Ramos (cell line): ENCODE results near the gene DNAJC25.

Experiments
- in situ Hi-C: fragments of 300-500 bp; cut with MboI; formaldehyde crosslinking; loops from one replicate; pipeline ENCODE4 v1.14.3; 2022; ENCODE audit warnings: low sequenced_read_pairs; ENCODE audit not compliant: unreplicated experiment

DNAJC25 gene

DNA sequence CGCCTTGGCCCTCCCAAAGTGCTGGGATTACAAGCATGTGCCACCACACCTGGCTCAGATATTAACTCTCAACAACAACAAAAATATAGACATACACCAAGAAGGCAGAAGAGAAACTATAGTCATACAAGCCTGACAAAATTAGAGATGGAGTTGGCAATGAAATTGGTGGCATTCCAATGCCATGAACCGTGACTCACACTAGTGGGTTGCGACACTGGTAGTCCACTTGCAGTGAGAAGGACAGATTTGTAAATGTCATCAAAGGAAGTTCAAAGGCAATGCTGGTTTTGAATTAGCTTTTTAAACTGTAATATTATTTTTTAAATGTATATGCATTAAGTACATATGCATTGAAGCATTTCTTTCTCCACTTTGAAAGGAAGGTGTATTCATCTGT is 8.5 kb upstream of the DNAJC25 start:
- in situ Hi-C loops: no loop called here

DNA sequence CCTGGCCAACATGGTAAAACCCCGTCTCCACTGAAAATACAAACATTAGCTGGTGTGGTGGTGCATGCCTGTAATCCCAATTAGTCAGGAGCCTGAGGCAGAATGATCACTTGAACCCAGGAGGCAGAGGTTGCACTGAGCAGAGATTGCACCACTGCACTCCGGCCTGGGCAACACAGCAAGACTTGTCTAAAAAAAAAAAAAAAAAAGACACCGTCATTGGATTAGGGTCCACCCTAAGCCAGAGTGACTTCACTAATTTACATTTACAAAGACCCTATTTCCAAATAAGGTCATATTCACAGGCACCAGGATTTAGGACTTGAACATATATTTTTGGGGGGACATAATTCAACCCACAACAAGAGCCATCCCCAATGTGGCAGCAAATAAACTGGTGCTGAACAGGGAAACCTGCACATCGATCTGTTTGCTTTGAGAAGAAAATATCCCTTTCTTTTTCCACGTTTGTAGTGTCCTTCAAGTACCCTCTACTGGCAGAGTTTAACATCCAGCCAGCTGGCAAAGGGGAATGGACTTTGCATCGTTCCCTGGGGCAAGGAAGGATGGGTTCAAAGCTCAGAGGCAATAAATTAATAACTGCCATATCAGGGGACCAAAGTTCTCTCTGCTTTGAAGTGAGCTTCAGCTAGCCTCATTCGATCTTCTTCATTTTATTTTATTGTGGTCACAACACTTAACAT is 3.7 kb upstream of the DNAJC25 start:
- in situ Hi-C loops: no loop called here

DNA sequence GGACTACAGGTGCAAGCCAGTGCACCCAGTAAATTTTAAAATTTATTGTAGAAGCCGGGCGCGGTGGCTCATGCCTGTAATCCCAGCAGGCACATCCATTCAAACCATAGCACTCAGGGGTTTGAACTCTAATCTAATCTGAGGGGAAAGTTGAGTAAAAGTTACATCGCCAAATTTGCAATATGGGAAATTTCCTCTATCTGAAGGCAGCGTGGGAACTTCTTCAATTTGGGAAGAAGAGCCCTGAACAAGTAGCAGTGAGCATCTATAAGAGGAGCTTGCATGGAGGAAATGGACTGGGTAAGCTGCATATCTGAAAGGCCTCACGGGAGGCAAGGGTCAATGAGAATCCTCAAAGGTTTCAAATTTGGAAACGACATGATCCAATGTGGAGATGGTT is 2.7 kb upstream of the DNAJC25 start:
- in situ Hi-C loops: no loop called here

DNA sequence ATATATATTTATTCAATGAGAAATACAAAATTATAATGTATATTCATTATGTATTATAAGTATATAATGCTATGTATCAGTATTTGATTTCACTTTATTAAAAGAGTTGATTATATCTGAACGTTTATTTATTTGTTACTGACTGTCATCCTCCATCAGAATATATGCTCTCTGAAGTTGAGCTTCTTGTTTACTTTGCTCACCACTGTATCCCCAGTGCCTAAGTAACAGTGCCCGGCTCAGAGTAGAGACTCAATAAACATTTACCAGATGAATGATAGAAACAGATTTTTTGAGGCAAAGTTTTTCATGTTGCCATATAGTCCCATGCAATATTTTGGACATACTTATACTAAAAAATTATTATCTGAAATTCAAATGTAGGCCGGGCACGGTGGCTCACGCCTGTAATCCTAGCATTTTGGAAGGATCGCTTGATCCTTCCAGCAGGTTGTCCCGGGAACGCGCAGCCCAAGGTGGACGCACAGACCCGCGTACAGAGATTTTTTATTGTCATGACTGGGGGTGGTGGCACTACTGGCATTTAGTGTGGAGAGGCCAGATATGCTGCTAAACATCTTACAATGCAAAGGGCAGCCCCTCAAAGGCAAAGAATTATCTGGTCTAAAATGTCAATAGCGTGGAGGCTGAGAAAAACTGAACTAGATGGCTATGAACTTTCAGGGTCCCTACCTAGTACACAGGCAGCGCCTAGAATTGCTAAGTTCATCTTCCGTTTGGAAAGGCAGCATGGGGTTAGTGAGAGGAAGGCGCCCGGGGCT is 761 bp upstream of the DNAJC25 start:
- in situ Hi-C loops: no loop called here

DNA sequence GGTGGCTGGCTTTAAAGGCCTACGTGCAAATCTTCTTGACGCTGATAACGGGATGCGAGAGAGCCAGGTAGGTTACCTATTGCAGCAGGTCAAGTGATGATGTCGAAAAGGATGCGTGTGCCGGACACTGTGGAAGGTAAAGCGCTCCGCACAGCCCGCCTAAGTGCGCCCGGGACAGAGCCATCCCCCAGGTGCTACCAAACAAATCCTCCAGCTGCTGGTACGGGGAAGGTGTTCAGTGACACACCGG is 245 bp upstream of the DNAJC25 start:
- in situ Hi-C loops: no loop called here

DNA sequence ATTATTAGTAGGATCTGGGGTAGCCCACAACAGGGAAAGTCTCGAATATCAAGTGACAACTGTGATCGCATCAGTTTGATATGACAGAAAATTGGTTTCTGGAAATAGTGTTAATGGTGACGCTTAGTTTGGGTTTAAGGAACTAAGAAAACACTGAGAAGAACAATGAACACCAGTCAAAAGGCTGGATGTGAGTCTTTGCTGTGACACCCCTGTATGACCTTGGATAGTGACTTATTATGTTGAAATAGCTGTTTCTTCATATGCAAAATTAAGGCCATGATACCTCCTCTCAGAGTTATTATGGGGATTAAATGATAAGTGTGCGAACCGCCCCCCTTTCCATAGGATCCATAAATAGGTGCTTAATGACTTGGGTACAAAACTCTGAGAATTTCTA is 926 bp downstream of the DNAJC25 start:
- in situ Hi-C loops: no loop called here

DNA sequence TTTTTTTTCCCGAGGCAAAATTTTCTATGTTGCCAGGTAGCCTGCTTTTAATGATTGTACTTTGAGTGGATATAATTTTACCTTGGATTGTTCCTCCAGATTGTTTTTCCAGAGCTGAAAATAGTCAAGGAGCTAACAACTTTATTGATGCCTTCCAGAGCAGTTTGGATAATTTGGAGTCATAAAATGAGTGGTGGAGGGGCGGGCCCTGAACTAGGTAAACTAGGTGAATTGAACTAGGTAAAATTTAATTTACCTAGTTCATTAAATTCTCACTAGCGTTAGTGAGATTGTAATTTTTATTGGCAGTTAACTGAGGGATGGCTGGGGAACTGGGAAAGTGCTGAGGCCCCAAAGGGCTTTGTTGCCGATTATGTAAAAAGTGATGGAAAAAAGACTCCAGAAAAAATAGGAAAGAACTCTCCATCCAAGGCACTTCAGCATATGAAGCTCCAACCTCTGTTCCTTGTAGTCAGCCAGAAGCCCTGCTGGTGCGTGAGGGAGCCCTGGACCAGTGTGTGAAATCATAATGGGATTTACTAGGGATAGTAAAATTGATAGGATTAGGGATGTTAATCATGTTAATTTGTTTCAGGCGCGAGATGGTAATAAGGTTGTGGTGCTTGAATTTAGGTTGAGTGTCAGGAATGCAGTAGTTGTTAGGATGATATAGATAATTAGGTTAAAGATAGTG is 1.7 kb downstream of the DNAJC25 start:
- in situ Hi-C loops: no loop called here

DNA sequence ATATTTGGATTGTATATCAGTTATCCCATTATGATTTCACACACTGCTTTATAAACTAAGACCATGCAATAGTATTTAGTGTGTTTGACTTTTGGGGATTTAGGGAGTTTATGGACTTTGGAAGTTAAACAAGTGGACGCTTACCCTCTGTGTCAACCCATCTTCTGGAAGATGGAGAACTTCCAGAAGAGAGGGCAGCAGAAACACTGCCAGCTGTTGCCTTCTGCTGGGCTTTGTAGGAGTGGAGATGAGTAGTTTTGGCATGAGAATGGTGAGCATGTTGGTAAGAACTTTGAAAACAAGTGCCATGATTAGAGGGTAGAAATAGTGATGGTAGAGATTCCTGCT is 2.2 kb downstream of the DNAJC25 start:
- in situ Hi-C loops: no loop called here

DNA sequence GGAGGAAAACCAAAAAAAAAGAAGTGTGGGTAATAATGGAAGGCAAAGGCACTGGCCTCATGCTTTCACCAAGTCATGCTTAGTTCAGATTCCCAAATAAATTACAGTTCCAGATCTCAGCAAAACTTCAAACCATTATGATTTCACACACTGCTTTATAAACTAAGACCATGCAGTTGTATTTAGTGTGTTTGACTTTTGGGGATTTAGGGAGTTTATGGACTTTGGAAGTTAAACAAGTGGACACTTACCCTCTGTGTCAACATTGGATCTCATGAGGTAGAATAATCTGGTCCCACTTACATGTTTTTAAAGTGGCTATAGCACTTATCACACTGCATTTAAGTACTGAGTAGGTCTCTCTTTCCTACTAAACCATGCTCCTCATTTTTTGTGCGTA is 3.7 kb downstream of the DNAJC25 start:
- in situ Hi-C loops: no loop called here

DNA sequence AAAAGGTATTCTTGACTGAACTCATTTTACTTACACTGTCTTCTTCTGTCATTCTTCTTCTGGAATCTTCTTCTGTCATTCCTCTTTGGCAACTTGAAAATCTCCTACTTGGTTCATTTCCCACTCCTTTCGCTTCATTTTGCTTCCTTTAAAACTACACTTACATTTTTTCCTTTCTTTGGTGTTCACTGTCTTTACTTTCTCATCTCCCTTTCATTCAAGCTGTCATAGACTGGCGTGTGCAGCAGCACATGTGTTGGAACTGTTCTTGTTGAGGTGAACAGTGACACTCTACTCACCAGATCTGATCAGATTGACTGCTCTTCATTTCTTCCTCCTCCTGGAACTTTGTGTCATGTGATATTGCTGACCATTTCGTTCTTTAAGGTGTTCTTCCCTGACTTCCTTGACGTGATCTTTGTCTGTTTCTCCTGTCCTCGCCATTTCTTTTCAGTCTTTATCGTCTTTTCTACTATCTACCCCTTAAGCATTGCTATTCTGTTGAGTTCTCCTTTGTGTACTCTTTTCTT is 6.4 kb downstream of the DNAJC25 start:
- in situ Hi-C loops: no loop called here

DNA sequence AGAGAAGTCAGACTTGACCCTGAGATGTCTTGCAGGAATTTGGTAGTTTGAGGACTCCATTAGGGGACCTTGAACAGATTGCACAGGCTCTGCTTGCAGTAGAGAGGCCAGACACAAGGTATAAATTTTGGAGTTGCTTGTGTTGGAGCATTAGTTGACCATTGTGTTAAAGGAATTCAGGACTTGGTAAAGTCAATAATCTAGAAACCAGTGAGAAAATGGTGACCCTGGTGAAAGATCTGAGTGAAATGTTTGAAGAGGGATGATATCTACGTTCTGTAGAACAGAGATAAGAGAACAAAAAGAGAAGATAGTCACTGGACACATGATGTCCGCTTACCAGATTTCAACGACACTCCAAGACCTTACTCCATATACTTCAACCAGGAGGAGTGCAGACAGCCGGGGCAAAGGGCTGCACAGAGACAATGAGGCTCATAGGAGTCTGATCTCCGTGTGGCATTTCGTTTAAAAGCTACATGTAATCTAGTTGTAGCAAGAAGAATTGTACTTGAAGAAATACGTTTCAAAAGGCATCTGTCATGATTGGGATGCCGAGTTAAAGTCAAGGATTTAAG is 13.2 kb downstream of the DNAJC25 start:
- in situ Hi-C loops: no loop called here

DNA sequence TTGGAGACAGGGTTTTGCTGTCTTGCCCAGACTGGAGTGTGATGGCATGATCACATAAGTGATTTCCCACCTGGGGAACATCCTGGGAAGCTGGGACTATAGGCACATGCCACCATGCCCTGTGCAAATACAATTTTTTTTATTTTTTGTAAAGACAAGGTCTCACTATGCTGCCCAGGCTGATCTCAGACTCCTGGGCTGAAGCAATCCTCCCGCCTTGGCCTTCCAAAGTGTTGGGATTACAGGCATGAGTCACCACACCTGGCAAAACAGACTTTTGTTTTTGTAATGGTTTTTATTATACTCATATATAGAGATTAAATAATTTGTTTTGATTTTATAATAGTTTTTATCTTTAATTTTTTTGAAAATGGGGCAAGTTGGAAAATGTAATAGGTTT is 14.7 kb downstream of the DNAJC25 start:
- in situ Hi-C loops: no loop called here

DNA sequence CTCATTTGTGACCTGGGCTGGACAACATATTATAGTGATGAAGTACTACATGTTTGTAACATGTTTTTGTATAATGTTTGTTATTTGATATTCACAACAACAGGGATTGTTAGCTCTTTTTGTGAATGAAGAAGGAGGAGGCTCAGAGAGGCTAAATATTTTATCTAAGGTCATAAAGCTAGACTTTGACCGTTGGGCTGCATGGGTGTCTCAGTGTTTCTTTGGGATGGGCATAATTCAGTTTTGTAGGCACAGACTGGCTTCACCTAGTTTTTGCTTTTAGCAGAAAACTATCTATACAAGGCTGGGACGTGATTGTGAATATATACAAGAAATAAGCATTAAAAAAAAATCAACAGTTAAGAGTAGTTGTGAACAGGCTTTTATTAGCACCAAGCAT is 15.3 kb downstream of the DNAJC25 start:
- in situ Hi-C loops: no loop called here

DNA sequence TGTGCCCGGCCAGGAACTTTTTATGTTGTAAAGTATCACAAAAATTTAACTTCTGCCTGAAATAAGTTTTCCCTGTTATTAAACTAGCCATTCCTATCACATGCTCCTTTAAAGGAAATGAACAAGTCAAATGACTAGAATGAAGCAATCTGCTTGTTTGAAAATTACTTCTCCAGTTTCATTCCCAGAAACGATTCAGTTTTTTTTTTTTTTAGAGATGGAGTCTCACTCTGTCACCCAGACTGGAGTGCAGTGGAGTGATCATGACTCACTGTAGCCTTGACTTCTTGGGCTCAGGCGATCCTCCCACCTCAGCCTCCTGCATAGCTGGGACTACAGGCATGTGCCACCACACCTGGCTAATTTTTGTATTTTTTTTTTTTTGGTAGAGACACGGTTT is 16.9 kb downstream of the DNAJC25 start:
- in situ Hi-C loops: no loop called here

DNA sequence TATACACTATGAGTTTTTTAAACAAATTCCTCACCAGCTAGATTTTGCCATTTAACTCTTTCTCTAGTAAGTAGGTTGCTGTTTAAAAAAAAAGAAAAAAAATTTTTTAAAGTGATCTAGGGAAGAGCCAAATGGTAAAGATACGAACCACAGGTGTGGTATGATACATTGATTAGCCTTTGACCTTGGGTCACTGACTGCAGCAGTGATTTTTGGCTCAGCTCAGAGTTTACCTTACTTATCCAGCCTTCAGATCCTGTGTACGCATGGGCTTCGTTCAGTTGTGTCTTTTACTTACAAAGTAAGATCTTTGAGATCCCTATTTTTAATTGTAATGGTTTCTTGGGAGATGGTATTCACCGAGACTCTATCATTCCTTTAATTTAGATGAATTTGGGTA is 17.9 kb downstream of the DNAJC25 start:
- in situ Hi-C loops: no loop called here

DNA sequence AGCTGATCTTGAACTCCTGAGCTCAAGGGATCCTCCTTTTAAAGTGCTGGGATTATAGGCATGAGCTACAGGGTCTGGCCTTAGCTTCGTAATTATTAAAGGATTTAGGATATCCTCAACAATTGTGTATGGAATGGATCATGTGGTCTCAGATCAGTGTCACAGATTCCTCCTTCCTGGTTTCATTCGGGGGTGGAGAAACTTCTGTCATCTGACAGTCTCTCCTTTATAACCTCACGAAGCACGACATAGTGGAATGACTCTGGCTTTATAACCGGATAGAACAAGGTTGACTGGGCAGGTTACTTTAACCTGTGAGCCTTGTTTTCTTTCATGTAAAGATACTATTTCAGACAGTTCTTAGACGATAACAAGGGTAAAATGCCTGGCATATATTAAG is 25.9 kb downstream of the DNAJC25 start:
- in situ Hi-C loops: no loop called here

DNA sequence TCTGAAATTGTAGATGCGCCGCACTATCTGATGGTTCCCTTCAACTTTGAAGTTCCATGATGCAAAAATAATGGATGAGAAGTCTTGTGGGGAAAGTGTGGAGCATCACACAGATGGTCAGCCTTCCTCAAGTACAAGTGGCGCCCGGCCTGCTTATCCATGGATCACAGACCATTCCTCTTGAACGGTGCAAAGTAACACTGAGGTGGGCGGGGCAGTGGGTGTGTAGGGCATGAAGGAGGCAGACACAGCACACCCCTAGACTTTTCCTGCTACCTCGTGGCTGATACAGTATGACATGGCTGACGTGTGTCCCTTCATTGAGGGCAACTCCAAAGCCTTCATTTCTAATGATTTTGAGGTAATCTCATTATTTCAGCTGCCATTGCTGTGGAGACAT is 27.8 kb downstream of the DNAJC25 start:
- in situ Hi-C loops: no loop called here

DNA sequence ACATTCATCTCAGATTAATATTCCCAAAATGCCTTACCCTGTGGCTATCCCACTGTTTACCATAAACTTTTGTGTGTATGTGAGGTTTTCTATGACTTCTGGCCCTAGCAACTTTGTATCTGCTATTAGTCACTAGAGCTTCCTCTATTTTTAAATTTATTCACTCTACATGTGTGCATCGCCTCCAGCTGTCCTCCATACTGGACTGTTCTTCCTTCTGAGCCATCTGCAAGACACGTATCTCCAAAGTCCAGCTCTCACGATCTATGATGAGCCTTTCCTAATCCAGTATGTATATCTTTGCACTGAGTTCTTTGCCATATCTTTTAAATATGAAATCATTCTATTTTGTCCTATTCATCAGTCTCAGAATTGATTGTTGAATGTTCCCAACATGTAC is 28.6 kb downstream of the DNAJC25 start:
- in situ Hi-C loops: no loop called here

DNA sequence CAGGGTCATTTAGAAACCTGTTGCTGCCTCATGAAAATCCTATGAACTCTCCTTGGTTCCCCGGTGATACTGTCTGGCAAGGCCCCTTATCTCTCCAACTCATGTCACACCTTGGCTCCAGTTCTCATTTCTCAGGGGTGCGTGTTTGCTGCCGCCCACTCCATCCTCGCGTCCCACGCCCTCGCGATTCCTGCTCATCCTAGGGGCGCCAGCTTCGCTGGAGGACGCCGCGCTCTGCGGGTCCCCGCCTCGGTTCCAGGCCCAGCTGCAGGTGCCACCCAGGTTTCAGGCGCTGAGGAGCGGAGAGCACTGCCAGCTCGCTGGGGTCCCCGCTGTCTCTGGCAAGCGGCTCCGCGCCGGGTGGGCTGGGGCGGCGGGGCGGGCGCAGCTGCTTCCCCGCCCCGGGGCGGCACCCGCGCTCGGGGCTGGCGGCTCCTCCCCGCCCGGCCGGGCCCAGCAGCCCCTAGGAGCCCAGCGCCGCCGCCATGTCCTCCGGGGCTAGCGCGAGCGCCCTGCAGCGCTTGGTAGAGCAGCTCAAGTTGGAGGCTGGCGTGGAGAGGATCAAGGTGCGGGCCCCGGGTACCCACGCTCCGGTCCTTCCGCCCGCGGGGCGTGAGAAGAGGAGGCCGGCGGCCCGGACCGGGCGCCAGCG is 30.1 kb downstream of the DNAJC25 start, which contains the start of gene GNG10:
GNG10 (plus strand) TSS at position 456 of the 652 bp plus-strand sequence; CDS start at position 486, 30 bp downstream.
- in situ Hi-C loops: no loop called here

DNA sequence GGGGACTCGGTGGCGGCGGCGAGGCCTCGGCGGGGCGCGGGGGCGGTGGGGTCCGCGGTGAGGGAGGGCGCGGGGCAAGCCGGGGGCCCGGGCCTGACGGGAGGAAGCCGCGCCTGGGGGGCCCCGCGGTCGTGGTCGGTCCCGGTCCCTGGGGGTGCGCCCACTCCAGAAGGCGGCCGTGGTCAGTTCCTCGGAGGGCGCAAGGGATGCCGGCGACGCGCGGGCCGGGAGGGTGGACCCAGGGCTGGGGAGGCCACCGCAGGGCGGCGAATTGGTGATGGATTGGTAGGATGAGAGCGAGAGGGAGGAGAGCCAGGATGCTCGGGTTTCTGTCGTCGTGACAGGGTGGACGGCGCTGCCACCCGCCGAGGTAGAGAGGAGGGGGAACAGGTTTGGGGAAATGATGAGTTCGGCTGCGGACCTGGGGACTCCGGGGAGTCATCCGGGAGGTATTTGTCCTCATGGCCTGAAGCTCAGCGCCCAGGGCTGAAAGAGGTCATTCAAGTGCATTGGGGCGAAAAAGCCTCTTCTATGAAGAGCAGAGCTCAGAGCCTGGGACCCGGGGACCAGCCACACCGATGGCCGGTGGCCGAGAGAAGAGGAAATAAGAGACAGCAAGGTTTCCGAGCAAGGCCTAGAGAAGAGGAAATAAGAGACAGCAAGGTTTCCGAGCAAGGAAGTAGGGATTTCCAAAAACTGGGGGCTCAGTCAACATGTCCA is 30.8 kb downstream of the DNAJC25 start:
- in situ Hi-C loops: no loop called here
